Measurements from ENCODE around the gene TRIP13. TPM values are rescaled to one million over a fixed set of nuclear protein-coding genes. Genes with fewer than 3 reads are reported as not detected.
A peak's percentile ranks its signal among the peaks of the same experiment; 100 is the strongest.
"Not testable (repeated sequence)": the region's sequence is repeated elsewhere in the genome, so short reads cannot be mapped to it uniquely, and the experiment has no call there.

Gene TRIP13
- total RNA-seq, 1 experiment from 2014 or later = 67.2 TPM

DNA sequence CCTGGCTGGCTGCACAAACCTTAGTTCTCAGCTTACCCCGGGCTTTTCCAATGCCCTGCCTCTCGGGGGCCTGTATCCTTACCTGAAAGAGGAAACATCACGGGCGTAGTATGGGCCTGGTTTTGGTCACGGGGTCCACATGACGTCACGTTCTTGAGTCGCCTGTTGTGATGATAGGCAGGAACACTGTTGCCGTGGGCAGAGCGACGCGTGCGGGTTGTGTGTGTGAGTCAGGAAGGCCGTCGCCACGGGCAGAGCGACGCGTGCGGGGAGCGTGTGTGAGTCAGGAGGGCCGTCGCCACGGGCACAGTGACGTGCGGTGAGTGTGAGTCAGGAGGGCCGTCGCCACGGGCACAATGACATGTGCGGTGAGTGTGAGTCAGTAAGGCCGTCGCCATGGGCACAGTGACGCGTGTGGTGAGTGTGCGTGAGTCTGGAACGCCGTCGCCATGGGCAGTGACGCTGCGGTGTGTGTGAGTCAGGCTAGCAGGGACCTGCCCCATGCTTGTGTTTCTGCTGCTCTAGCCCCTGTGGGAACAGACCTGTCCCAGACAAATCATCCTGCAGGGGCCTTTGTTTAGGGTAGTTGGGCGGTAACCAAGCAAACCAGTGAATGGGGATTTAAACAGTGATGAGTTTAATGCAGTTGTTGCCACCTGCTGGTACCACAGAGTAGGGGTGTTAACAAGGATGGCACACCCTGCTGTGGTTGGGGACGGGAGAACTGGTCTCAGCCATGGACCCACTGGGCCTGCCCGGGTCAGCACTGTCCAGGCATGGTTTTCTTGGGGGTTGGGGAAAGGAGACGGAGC, 19.8 kb downstream of the TRIP13 start:
- DNase-seq (ENCODE audit: low spot score) = no peak
- in situ Hi-C loops (cut with HindIII; ENCODE audit: low sequenced_read_pairs) = loop anchor here (25.0 kb wide), 1 partner anchor 250 kb away; no protein-coding TSS in a partner anchor

DNA sequence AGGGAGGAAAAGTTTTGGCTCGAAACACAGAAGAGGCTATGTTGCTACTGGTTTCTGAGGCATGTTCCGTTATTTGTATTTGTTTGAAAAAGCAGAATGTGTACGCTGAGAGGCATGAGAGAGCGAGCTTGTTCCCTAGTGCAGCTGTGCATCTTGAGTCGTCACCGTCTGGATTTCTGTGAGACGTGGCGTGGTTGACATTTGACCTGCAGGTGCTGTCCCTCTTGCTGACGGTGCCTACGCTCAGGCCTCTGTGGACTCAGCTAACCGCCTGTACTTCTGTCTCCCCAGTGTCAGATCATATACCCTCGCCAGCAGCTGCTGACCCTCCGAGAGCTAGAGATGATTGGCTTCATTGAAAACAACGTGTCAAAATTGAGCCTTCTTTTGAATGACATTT, 21.5 kb downstream of the TRIP13 start:
- no peak for DNase-seq (ENCODE audit: low spot score)
- in situ Hi-C loops (cut with HindIII; ENCODE audit: low sequenced_read_pairs) = loop anchor here (25.0 kb wide), 1 partner anchor 252 kb away; no protein-coding TSS in a partner anchor

DNA sequence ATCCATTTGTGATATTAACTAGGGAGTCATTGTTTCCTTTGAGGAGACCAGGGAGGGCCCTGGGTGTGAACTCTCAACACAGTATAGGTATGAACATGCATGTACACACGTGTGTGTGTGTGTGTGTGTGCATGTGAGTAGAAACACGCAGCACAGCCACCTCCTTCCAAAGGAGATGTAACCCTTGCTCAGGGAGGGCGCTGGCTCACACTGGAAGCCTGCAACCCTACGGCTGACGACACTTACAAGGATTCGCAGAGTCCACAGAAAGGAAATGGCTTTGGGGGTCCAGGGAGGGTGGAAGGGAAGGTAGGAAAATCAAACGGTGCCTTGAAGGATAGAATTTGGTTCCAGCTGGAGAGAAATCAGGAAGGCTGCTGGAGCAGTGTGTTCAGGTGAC, 21.9 kb downstream of the TRIP13 start:
- DNase-seq (ENCODE audit: low spot score) = no peak
- in situ Hi-C loops (cut with HindIII; ENCODE audit: low sequenced_read_pairs) = loop anchor here (25.0 kb wide), 1 partner anchor 252 kb away; no protein-coding TSS in a partner anchor

DNA sequence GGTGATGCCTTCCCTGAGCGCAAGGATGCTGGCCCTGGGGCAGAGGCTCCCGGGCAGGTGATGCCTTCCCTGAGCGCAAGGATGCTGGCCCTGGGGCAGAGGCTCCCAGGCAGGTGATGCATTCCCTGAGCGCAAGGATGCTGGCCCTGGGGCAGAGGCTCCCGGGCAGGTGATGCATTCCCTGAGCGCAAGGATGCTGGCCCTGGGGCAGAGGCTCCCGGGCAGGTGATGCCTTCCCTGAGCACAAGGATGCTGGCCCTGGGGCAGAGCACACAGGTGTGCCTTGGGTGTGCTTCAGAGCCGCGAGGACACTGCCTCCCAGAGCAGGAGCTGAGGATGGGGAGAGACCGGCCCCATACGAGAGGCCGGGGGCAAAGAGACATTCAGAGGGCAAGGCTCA, 22.7 kb downstream of the TRIP13 start:
- in situ Hi-C loops (cut with HindIII; ENCODE audit: low sequenced_read_pairs) = loop anchor here (25.0 kb wide), 1 partner anchor 253 kb away; no protein-coding TSS in a partner anchor
- not testable (repeated sequence) for DNase-seq (ENCODE audit: low spot score)

DNA sequence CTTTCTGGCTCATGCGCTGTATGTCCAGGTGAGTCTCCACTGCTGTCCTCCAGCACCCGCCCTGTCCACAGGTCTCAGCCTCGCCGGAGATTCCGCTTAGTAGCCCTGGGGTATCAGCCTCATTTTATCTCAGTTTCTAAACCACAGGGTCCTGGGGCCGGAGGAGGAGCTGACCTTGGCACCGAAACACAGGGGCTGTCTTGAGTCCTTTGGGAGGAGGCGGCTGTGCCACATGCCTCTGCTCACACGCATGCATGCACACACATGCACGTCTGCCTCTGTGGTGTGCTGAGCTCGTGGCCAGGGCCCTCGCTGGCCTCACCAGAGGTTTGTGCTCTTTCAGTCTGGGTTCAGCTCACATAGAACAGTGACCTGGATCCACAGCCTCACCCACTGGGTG, 23.3 kb downstream of the TRIP13 start:
- DNase-seq (ENCODE audit: low spot score) = no peak
- in situ Hi-C loops (cut with HindIII; ENCODE audit: low sequenced_read_pairs) = loop anchor here (25.0 kb wide), 1 partner anchor 254 kb away; no protein-coding TSS in a partner anchor

DNA sequence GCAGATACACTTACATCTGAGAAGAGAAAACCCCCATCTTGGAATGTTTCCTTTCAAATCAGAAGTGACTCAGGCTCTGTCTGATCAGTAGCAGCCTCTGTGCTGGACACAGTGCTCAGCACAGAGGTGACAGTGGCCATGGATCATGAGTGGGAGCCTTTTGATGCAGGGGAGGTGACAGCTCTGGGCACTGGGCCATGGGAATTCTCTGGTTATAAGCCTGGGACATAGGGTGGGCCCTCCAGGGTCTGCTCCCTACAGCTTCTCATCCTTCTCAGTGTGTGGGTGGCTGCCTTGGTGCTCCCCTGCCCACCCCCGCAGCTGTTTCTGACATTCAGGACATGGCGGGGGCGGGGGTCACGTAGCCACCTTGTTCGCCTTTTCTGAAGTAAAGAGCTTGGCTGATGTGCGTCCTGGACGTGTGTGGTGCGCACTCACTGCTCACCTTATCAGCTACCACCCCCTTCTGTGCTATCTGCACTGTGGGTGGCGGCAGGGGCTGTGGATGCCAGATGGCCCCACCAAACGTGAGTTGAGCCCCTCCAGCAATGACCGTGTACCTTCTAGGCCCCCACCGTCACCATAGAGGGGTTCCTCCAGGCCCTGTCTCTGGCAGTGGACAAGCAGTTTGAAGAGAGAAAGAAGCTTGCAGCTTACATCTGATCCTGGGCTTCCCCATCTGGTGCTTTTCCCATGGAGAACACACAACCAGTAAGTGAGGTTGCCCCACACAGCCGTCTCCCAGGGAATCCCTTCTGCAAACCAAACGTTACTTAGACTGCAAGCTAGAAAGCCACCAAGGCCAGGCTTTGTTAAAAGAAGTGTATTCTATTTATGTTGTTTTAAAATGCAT, 24.0 kb downstream of the TRIP13 start:
- in situ Hi-C loops (cut with HindIII; ENCODE audit: low sequenced_read_pairs) = loop anchor here (25.0 kb wide), 1 partner anchor 254 kb away; no protein-coding TSS in a partner anchor
- no peak for DNase-seq (ENCODE audit: low spot score)

DNA sequence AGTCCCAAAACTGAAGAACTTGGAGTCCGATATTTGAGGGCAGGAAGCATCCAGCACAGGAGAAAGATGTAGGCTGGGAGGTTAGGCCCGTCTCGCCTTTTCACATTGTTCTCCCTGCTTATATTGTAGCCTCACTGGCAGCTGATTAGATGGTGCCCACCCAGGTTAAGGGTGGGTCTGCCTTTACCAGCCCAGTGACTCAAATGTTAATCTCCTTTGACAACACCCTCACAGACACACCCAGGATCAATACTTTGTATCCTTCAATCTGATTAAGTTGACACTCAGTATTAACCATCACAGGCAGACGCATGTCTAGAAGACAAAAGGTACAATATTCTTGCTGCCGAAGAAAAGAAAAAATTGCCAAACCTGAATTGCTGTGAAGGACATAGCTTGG, 26.0 kb downstream of the TRIP13 start:
- in situ Hi-C loops (cut with HindIII; ENCODE audit: low sequenced_read_pairs) = loop anchor here (25.0 kb wide), 1 partner anchor 256 kb away; no protein-coding TSS in a partner anchor
- not testable (repeated sequence) for DNase-seq (ENCODE audit: low spot score)

DNA sequence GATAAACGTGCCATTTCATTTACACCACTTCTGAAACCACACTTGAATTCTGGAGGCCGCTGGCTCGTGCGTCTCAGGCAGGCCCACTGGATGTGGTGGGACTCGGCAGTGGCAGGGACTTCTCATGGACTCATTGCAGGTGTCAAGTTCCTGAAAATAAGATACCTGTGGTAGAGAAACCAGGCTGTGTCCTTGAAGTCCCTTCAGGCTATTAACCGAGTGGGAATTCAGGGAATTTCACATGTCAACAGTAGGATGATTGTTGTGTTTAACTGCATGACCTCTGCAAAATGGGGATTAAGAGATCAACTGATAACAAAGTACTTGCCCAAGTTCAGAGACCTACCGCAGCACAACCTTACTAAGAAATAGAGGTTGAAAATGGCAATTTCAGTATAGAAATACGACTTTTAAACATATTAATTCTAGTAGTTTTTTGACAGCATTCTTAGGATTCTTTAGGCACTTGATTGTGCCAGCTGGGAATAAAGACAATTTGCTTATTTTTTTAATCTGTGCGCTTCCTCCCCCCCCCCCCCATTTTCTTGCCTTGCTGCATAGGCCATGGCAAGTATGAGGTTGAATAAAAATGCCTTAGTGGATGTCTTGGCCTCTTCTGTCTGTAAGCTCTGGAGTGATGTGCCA, 26.8 kb downstream of the TRIP13 start:
- DNase-seq (ENCODE audit: low spot score) = no peak
- in situ Hi-C loops (cut with HindIII; ENCODE audit: low sequenced_read_pairs) = loop anchor here (25.0 kb wide), 1 partner anchor 257 kb away; no protein-coding TSS in a partner anchor

DNA sequence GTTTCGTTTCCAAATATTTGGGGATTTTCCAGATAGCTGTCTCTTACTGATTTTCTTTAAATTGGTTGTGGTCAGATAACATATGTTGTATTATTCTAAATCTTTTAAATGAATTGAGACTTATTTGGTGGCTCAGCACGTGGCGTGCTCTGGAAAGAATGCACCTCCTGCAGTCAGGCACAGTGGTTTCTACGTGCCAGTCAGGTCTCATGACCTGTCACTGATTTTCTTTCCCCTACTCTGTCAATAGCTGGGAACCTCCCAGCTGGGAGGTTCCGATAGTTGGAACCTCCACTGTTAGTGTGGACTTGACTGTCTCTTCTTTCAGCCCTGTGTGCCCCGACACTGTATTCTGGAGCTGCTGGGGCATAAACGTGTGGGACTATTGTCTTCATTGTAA, 27.6 kb downstream of the TRIP13 start:
- in situ Hi-C loops (cut with HindIII; ENCODE audit: low sequenced_read_pairs) = loop anchor here (25.0 kb wide), 1 partner anchor 258 kb away; no protein-coding TSS in a partner anchor
- DNase-seq (ENCODE audit: low spot score) = no peak

DNA sequence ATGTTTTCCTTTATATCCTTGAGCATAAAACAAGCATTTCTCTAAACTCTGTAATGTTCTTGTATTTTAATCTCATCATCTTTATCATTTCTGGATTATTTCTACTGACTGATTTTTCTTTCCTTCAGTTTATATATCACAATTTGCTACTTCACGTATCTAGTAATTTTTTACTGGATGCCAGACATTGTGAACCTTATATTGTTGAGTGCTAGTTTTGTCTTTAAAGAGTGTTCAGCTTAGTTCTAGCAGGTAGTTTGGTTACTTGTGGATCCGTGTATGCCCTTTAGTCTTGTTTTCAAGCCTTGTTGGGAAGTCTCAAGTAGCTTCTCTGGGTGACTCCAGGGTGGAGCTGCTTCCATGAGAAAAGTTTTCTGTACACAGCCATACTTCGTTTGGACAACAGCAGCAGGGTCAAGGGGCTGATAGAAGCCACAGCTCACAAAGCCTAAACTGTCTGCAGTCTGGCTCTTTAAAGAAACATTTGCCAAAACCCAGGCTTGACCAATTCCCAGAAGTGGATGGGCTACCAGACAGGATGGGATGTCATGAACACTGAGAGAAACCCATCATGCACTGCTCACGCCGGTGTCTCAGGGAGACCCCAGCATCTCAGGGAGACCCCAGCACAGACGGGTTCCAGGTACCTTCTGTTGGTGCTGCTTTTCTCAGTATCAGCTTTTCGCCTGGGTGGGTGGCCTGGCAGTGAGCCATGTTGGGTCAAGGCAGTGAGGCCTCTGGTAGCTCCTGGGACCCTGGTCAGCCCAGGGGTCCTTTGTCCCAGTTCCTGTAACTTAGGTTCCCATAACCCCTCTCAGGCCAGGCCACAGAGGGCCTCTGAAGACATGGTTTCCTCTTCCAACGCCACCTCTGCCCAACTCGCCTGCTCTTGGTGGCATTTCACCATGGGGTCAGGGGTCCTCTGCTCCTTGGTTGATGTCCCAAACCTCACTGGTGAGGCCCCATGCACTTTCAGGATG, 29.1 kb downstream of the TRIP13 start:
- DNase-seq (ENCODE audit: low spot score) = no peak
- in situ Hi-C loops (cut with HindIII; ENCODE audit: low sequenced_read_pairs) = loop anchor here (25.0 kb wide), 1 partner anchor 259 kb away; no protein-coding TSS in a partner anchor

DNA sequence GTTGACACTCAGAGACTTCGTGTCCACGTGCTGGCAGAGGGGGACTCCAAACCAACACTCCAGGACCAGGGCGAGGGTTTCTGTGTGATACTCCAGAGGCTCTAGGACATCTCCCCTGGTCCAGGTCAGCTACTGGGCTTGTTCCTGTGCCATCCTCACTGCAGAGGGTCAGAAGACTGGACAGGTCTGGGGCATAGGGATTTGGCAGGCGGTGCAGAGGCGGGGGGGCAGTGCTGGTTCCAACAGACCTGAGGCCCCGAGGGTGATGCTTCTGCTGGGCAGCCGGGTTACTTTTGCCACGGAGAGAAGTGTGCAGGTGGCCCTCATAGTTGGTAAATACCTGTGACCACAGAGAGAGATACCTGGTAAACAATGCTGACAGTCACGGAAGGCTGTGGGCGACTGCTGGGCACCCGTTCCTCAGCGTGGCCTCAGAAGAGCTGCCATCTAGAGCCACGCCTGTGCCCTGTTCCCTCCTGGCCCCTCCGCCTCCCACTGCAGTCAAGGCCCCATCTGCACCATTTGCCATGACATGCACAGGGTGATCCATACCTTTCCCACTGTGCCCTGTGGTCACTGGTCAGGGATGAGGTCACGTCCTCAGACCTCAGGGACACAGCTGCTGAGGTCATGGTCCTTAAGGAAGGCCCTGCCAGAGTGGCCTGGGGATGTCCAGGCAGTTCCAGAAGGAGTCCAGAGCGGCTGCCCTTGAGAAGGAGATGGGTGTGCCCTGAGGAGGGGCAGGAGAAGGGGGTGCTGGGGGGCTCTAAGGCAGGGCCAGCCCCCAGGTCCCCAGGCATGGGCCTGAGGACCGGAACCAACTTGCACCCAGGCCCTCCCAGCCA, 30.0 kb downstream of the TRIP13 start:
- in situ Hi-C loops (cut with HindIII; ENCODE audit: low sequenced_read_pairs) = loop anchor here (25.0 kb wide), 1 partner anchor 260 kb away; no protein-coding TSS in a partner anchor
- no peak for DNase-seq (ENCODE audit: low spot score)

DNA sequence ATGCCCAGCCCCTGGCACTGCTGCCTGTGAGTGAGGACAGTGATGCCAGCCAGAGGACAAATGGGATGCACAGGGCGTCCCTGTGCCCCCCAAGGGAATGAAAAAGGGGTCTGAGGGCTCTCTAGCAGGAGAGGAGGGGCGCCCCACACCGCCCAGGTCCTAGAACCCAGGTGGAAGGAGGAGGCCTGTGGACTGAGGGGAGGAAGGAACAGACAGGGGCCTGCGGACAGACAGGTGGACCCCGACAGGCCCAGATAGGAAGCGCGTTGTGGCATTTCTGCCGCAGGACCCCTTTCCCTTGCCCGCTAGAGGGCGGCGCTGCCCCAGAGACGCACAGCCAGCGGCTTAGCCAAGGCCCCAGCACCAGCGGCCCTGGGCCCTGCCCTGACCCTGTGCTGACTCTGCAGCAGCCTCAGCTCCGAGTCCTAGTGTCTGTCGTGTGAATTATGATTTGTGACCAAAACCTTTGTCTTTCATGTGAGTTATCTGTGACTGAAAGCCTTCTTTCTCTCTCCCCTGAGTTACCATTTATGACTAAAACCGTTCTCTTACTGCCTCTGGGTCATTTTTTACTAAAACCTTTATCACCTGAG, 30.7 kb downstream of the TRIP13 start:
- in situ Hi-C loops (cut with HindIII; ENCODE audit: low sequenced_read_pairs) = loop anchor here (25.0 kb wide), 1 partner anchor 261 kb away; no protein-coding TSS in a partner anchor
- peak; percentile 34 for DNase-seq (ENCODE audit: low spot score)

DNA sequence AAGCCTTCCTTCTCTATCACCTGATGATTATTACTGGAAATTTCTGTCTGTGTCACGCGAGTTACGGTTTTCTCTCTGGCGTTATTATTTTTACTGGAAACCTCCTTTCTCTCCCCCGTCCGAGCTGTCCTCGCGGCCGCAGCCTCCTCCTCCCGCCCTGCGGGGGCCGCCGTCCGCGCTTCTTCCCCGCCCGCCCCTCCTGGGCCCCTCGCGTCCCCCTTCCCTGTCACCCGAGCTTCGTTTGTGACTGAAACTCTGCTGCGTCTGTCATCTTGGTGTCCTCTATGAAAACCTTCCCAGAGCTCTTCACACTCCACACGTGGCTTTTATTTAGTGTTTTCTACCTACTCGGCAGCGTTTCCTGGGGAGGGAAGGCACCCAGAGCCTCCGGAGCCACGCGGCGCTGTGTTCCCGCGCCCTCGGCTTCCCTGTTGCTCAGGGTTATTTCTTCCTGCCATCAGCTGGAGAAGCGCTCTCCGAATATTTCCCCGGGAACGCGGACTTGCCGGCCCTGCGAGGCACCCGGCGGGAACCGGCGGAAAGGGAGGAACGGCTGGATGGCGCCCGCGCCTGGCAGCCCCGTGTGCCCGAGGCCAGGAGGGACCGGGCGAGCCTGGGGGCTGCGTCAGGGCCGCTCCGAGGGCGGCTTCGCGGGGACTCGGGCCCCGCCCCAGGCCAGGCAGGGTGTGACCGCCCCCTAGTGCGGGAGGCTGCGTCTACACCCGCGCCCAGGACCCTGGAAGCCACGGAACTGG, 33.9 kb downstream of the TRIP13 start:
- in situ Hi-C loops (cut with HindIII; ENCODE audit: low sequenced_read_pairs) = no loop called here
- DNase-seq (ENCODE audit: low spot score) = no peak

DNA sequence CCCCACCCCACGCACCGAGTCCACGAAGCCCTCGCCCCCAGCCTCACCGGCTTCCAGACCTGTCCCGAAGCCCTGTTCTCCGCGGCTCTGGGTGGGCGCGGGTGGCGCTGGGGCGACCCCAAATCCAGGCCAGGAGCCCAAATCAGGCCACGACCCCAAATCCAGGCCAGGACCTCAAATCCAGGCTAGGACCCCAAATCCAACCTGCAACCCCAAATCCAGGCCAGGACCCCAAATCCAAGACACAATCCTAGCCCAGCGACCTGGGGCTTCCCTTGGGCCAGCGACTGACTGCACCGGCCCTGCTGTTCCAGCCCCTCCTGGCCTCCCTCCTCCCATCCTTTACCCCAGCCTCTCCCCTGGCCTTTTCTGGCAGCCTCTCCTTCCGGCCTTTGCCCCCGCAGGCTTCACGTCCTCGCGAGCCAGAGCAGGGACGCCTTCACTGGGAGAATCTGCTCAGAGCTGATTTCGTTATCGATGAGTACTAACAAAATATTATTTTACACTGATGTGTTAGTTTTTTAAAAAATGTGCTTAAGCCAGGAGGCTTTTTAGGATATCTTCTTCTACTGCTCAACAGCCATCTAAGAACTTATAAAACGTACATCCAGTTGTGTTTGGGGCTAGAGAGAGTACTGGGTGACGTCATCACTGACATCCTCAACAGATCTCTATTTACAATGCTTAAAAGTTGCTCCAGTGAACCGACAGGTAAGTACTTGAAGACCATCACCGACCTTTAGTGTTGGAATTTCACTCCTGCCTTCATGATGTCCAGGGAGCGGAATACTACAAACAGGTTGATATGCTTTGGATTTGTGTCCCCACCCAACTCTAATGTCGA, 34.7 kb downstream of the TRIP13 start:
- no peak for DNase-seq (ENCODE audit: low spot score)
- in situ Hi-C loops (cut with HindIII; ENCODE audit: low sequenced_read_pairs) = no loop called here

DNA sequence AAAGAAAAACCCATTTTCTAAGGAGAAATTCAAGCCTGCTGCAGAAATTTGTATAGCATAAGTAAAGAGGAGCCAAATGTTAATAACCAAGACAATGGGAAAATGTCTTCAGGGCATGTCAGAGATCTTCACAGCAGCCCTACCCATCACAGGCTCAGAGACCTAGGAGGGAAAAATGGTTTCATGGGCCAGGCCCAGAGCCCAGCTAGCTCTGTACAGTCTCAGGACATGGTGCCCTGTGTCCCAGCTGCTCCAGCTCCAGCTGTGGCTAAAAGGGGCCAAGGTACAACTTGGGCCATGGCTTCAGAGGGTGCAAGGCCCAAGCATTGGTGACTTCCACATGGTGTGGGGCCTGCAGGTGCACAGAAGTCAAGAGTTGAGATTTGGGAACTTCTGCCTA, 36.5 kb downstream of the TRIP13 start:
- DNase-seq (ENCODE audit: low spot score); in situ Hi-C loops (cut with HindIII; ENCODE audit: low sequenced_read_pairs): not testable (repeated sequence)
